AG04449 (cell line): ENCODE data around the gene FSCN2.

Experiments used
- CTCF ChIA-PET: fragments of 350-600 bp; formaldehyde crosslinking; extraction: SDS; loops from one replicate; lab custom pipeline; 2021; ENCODE audit warnings: antibody characterized with exemption; lab: Yijun Ruan, JAX
- POLR2A ChIA-PET: fragments of 400-600, 350-600 bp; formaldehyde crosslinking; extraction: SDS; loops from one replicate; lab custom pipeline; 2020; ENCODE audit warnings: antibody characterized with exemption, inconsistent platforms; lab: Yijun Ruan, JAX
- DNase-seq: peaks from one replicate; pipeline ENCODE4 v3.0.0-alpha.2; 2010; ENCODE audit warnings: low read depth, low spot score
- H3K4me3 ChIP-seq: 2 replicates; pipeline ENCODE4 v1.5.1; 2011; ENCODE audit warnings: low read depth, mild to moderate bottlenecking, control low read depth, low read length
- CTCF ChIP-seq: IDR thresholded peaks from one replicate; pipeline ENCODE4 v1.5.1; 2011; ENCODE audit warnings: mild to moderate bottlenecking, moderate library complexity, low read length, control low read depth, inconsistent platforms; ENCODE audit not compliant: insufficient read depth; ENCODE audit errors: missing control alignments

Gene FSCN2

DNA sequence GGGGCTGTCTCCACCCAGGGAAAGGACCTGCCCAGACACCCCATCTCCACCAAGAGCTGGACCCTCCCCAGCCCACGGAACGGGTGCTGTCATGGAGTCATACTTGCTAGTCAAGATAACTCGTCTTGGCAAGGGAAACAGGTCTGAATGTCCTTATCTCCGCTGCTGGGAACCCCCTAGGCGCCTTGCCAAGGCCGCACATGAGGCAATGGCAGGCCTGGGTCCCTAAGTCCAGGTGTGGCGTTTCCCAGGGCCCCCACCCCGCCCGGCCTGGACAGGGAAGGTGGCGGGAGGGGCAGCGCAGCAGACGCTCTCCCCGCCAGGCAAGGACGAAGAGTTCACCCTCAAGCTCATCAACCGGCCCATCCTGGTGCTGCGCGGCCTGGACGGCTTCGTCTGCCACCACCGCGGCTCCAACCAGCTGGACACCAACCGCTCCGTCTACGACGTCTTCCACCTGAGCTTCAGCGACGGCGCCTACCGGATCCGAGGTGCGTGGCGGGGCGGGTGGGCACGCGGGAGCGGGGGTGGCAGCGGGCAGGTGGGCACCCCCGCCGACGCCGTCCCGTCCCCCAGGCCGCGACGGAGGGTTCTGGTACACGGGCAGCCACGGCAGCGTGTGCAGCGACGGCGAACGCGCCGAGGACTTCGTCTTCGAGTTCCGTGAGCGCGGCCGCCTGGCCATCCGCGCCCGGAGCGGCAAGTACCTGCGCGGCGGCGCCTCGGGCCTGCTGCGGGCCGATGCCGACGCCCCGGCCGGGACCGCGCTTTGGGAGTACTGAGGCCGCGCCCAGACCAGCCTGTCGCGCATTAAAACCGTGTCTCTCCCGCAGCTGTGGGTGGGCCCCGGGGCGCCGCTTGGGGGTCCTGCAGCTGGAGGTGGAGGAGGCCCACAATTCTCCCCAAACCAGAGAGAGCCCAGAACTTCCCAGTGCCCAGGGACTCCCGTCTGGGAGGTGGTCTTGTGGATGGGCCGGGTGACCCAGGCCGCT lies 8.4 kb downstream of the FSCN2 start:
- H3K4me3 ChIP-seq = no peak overlapping the region
- ChIA-PET POLR2A (no interaction called here), CTCF (interaction anchor here (0.7 to 3.0 kb wide), 2 partner anchors 18 to 64 kb away, joined by 3 to 13 read pairs; no protein-coding TSS in a partner anchor)
- no peak for TF ChIP-seq CTCF
- no peak for DNase-seq

GRCh38 chr17:81537343-81537855 lies 9.2 kb downstream of the FSCN2 start:
- DNase-seq = no peak
- peak; percentile 67 for TF ChIP-seq CTCF
- ChIA-PET POLR2A (interaction anchor here (0.9 kb wide), 1 partner anchor 30 kb away, joined by 4 read pairs; no protein-coding TSS in a partner anchor), CTCF (interaction anchor here (0.9 to 3.0 kb wide), 2 partner anchors 55 to 63 kb away, joined by 3 to 13 read pairs; no protein-coding TSS in a partner anchor)
- H3K4me3 ChIP-seq = no peak overlapping the region

- ChIA-PET CTCF (interaction anchor here (0.8 to 3.0 kb wide), 3 partner anchors 14 to 63 kb away, joined by 3 to 13 read pairs (median 3); partner anchors contain the start of gene FAAP100), POLR2A (interaction anchor here (0.9 to 1.5 kb wide), 3 partner anchors 9 to 31 kb away, joined by 3 to 6 read pairs (median 4); no protein-coding TSS in a partner anchor)
- H3K4me3 ChIP-seq = no peak overlapping the region
- no peak for TF ChIP-seq CTCF
- no peak for DNase-seq
Observed at GRCh38 chr17:81537856-81538555, 9.8 kb downstream of the FSCN2 start.

- H3K4me3 ChIP-seq = no peak overlapping the region
- DNase-seq = no peak
- CTCF ChIA-PET = interaction anchor here (0.8 to 3.0 kb wide), 2 partner anchors 13 to 62 kb away, joined by 3 to 13 read pairs; partner anchors contain the start of gene FAAP100
- no peak for TF ChIP-seq CTCF
- POLR2A ChIA-PET = interaction anchor here (1.2 to 1.5 kb wide), 2 partner anchors 8 to 20 kb away, joined by 3 to 6 read pairs; no protein-coding TSS in a partner anchor
Observed at GRCh38 chr17:81538651-81539570, 10.7 kb downstream of the FSCN2 start.

- TF ChIP-seq CTCF = no peak
- ChIA-PET CTCF (interaction anchor here (3.0 kb wide), 1 partner anchor 61 kb away, joined by 13 read pairs; no protein-coding TSS in a partner anchor), POLR2A (interaction anchor here (1.2 to 1.5 kb wide), 3 partner anchors 8 to 21 kb away, joined by 3 to 6 read pairs (median 3); no protein-coding TSS in a partner anchor)
- DNase-seq = no peak
- H3K4me3 ChIP-seq = no peak overlapping the region
Observed at GRCh38 chr17:81539571-81539900, 11.4 kb downstream of the FSCN2 start.
